CD1c-positive myeloid dendritic cell (primary cell): Measurements from ENCODE around the gene MEF2C.
A peak's percentile ranks its signal among the peaks of the same experiment; 100 is the strongest.

Experiments used
- DNase-seq: peaks from one replicate; pipeline ENCODE4 v3.0.0-alpha.2; 2016; ENCODE audit errors: extremely low spot score

Gene MEF2C

GRCh38 chr5:88888848-88889188 lies 5.8 kb upstream of the MEF2C start:
- DNase-seq = no peak

GRCh38 chr5:88888291-88888690 lies 5.3 kb upstream of the MEF2C start:
- DNase-seq = no peak

GRCh38 chr5:88887342-88887741 lies 4.4 kb upstream of the MEF2C start:
- DNase-seq = no peak

GRCh38 chr5:88886746-88887341 lies 3.9 kb upstream of the MEF2C start:
- DNase-seq = no peak

GRCh38 chr5:88886252-88886651 lies 3.3 kb upstream of the MEF2C start:
- no peak for DNase-seq

- no peak for DNase-seq
Measured at GRCh38 chr5:88885002-88885401, 2.0 kb upstream of the MEF2C start.

- no peak for DNase-seq
Measured at GRCh38 chr5:88884608-88884877, 1.6 kb upstream of the MEF2C start.

- DNase-seq = peak; percentile 64
Measured at GRCh38 chr5:88883836-88884607, 1.0 kb upstream of the MEF2C start.

GRCh38 chr5:88882276-88883038 lies 527 bp downstream of the MEF2C start:
- DNase-seq = no peak

GRCh38 chr5:88881571-88881971 lies 1.4 kb downstream of the MEF2C start:
- DNase-seq = no peak

GRCh38 chr5:88880201-88880600 lies 2.8 kb downstream of the MEF2C start:
- peak; percentile 62 for DNase-seq

- no peak for DNase-seq
Measured at GRCh38 chr5:88879724-88880123, 3.3 kb downstream of the MEF2C start.

- no peak for DNase-seq
Measured at GRCh38 chr5:88878976-88879375, 4.0 kb downstream of the MEF2C start.

GRCh38 chr5:88877826-88878225 lies 5.2 kb downstream of the MEF2C start:
- no peak for DNase-seq

- DNase-seq = no peak
Measured at GRCh38 chr5:88876714-88877113, 6.3 kb downstream of the MEF2C start.

GRCh38 chr5:88875341-88876234 lies 7.4 kb downstream of the MEF2C start:
- DNase-seq = no peak

- no peak for DNase-seq
Measured at GRCh38 chr5:88873447-88873846, 9.5 kb downstream of the MEF2C start.

GRCh38 chr5:88872971-88873370 lies 10.0 kb downstream of the MEF2C start:
- no peak for DNase-seq

GRCh38 chr5:88870285-88870684 lies 12.7 kb downstream of the MEF2C start:
- DNase-seq = no peak

GRCh38 chr5:88868468-88869068 lies 14.4 kb downstream of the MEF2C start:
- no peak for DNase-seq

- no peak for DNase-seq
Measured at GRCh38 chr5:88867638-88868037, 15.3 kb downstream of the MEF2C start.

- no peak for DNase-seq
Measured at GRCh38 chr5:88863523-88863922, 19.5 kb downstream of the MEF2C start.
